ENCODE results near the gene LY86.

GRCh38 chr6:6583836-6584235 lies 4.7 kb upstream of the LY86 start:
- no peak for TF ChIP-seq POLR2AphosphoS5 (IDR thresholded peaks at IDR 0.05; ENCODE audit: low read depth, low read length)
- TF ChIP-seq, protein P1, sequence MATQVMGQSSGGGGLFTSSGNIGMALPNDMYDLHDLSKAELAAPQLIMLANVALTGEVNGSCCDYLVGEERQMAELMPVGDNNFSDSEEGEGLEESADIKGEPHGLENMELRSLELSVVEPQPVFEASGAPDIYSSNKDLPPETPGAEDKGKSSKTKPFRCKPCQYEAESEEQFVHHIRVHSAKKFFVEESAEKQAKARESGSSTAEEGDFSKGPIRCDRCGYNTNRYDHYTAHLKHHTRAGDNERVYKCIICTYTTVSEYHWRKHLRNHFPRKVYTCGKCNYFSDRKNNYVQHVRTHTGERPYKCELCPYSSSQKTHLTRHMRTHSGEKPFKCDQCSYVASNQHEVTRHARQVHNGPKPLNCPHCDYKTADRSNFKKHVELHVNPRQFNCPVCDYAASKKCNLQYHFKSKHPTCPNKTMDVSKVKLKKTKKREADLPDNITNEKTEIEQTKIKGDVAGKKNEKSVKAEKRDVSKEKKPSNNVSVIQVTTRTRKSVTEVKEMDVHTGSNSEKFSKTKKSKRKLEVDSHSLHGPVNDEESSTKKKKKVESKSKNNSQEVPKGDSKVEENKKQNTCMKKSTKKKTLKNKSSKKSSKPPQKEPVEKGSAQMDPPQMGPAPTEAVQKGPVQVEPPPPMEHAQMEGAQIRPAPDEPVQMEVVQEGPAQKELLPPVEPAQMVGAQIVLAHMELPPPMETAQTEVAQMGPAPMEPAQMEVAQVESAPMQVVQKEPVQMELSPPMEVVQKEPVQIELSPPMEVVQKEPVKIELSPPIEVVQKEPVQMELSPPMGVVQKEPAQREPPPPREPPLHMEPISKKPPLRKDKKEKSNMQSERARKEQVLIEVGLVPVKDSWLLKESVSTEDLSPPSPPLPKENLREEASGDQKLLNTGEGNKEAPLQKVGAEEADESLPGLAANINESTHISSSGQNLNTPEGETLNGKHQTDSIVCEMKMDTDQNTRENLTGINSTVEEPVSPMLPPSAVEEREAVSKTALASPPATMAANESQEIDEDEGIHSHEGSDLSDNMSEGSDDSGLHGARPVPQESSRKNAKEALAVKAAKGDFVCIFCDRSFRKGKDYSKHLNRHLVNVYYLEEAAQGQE (IDR thresholded peaks at IDR 0.05; ENCODE audit: insufficient read depth in 1 of 2, low read depth in 2 of 2, low read length in 2 of 2): no peak

Measured in PFSK-1 (cell line).